Naive B cell (primary cell): ENCODE data around the gene SH3BP5. TPM values are rescaled to one million over a fixed set of nuclear protein-coding genes. Genes with fewer than 3 reads are reported as not detected.

ENCODE experiments used
- ATAC-seq, 2 donors: fragments of 150-1000 bp; cut with Tn5 transposase; 2 replicates each; pipeline ENCODE4 v1.10.0; 2021; ENCODE audit warnings: low read depth in 2 of 2, mild to moderate bottlenecking in 2 of 2, moderate library complexity in 2 of 2
- DNase-seq: peaks from one replicate; pipeline ENCODE4 v3.0.0; 2022
- H3K27ac Mint-ChIP-seq, 6 donors: one replicate each; pipeline ENCODE4 v1.8.0; 2020 to 2022; ENCODE audit warnings: mild to moderate bottlenecking in 6 of 6, mixed read lengths in 6 of 6, moderate library complexity in 5 of 6, inconsistent platforms in 2 of 6
- H3K27me3 Mint-ChIP-seq, 3 donors: one replicate each; pipeline ENCODE4 v1.8.0; 2021 to 2022; ENCODE audit warnings: mixed read lengths in 3 of 3, mild to moderate bottlenecking in 1 of 3
- H3K36me3 Mint-ChIP-seq, 2 donors: one replicate each; pipeline ENCODE4 v1.8.0; 2020 to 2022; ENCODE audit warnings: mixed read lengths in 2 of 2, inconsistent platforms in 1 of 2, mild to moderate bottlenecking in 1 of 2
- H3K4me1 Mint-ChIP-seq, 3 donors: one replicate each; pipeline ENCODE4 v1.8.0; 2020 to 2022; ENCODE audit warnings: mixed read lengths in 3 of 3, inconsistent platforms in 1 of 3, mild to moderate bottlenecking in 1 of 3, moderate library complexity in 1 of 3
- H3K4me3 Mint-ChIP-seq, 8 donors: one replicate each; pipeline ENCODE4 v1.8.0; 2020 to 2022; ENCODE audit warnings: mild to moderate bottlenecking in 8 of 8, mixed read lengths in 8 of 8, moderate library complexity in 8 of 8, inconsistent platforms in 2 of 8
- H3K9me3 Mint-ChIP-seq, 7 donors: one replicate each; pipeline ENCODE4 v1.8.0; 2020 to 2022; ENCODE audit warnings: mixed read lengths in 7 of 7, mild to moderate bottlenecking in 5 of 7, inconsistent platforms in 2 of 7, moderate library complexity in 1 of 7
- polyA plus RNA-seq, 6 donors: library from polyadenylated mRNA; unstranded; fragments of 300-500 nt; fragmentation: Illumina TruSeq; gene quantifications; one replicate each; pipeline ENCODE4 v1.2.3, GENCODE V29; 2021; ENCODE audit warnings: low read depth in 6 of 6

SH3BP5 gene
- polyA plus RNA-seq, 6 donors from 2014 or later = 71.3 to 177 (median 131) TPM

DNA sequence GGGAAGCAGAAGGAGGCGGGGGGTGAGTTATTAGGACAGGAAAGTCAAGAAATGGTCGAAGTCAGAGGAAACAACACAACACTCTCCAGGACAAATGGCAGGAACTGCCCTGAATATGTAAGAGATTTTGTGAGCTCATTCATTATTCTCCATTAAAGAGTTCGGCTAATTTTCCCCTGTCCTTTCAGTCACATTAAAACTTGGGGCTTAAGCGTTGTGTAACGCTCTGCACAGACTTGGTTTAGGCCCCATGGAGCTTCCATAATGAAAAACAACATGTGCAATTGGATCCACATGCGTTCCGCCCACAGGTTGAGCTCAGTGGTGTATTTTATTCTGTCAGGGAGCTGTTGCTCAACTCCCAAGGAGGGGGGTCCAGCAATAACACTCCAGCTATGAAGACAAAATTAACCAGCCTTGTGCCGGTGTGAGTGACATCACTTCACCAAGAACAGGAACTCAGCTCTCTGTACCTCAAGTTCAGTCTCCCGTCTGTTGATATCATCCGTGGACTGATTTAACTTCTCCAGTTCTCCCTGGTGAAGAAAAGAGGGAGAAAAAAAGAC lies 2.3 kb downstream of the SH3BP5 start:
- no peaks in the 10 kb centered on the region for H3K9me3 Mint-ChIP-seq
- no peak for DNase-seq
- peaks cover 57 to 83% (median 71%) of the 10 kb centered on the region in 3 donors for H3K4me1 Mint-ChIP-seq
- H3K36me3 Mint-ChIP-seq = peaks cover 29 to 32% of the 10 kb centered on the region in 2 donors
- peak overlapping the region in 5 of 6 donors; percentile 73 to 96 (median 86) for H3K27ac Mint-ChIP-seq
- ATAC-seq = no peak
- peak overlapping the region; percentile 97 to 99 (median 98) for H3K4me3 Mint-ChIP-seq
- no peaks in the 10 kb centered on the region for H3K27me3 Mint-ChIP-seq

DNA sequence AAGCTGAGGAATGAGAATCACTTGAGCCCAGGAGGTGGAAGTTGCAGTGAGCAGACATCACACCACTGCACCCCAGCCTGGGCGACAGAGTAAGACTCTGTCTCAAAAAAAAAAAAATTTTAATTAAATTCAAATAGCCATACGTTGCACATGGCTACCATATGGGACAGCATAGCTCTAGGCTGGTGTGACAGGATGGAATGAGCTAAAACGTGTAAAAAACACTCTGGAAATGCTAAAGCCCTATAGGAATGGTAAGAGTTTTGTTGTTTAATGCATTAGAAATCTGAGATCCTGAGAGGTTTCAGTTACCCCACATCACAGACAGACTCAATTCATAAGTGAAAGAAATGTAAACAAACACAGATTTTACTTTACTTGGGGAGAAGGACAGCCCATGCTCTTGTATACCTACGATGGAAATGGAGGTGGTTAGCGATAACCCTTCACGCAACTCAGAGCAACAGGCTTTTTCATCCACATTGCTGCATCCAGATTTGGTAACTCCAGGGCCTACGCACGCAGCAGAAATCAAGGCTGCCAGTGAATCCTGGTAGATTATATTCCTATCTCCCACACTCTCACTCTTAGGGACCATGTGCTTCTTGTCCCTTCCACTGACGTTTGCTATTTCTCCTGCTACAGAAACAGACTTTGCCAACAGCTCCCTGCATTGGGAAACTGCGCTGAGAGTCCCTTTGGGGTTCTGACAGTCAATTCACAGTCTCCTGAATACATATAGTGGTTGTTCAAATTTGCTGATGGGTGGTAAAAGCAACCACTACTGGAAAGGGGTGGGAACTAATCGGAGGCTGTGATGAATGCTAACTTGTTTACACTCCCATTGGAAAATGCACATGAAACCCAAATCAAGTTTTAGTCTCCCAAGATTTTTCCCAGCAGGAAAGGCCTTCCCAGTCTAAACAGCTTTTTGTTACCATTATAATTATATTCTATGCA lies 3.1 kb downstream of the SH3BP5 start:
- Mint-ChIP-seq H3K4me1 (peaks cover 59 to 91% (median 79%) of the 10 kb centered on the region in 3 donors), H3K27ac (peak overlapping the region in 5 of 6 donors; percentile 84 to 96 (median 90)), H3K27me3 (no peaks in the 10 kb centered on the region), H3K9me3 (no peaks in the 10 kb centered on the region), H3K36me3 (peaks cover 32% of the 10 kb centered on the region in 2 donors), H3K4me3 (peak overlapping the region; percentile 56 to 99 (median 98))
- no peak for ATAC-seq
- DNase-seq = no peak

DNA sequence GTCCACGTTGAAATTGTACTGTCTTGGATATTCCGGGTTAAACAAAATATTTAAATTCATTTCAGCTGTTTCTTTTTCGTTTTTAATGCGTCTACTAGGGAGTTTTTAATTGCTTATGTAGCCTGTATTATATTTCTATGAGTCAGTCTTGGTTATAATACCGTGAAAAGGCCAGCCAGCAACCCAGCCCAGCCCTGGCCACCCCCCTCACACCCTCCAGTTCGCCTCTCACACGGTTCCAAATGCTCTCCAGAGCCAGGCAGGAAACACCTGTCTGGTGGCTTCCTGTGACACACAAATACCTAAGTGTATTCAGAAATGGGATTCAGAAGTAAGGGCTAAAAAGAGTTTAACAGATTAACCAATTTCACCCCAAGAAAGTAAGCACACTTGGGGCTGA lies 4.4 kb downstream of the SH3BP5 start:
- Mint-ChIP-seq H3K27me3 (no peaks in the 10 kb centered on the region), H3K4me3 (peak overlapping the region; percentile 61 to 99 (median 98)), H3K27ac (peak overlapping the region; percentile 59 to 96 (median 82)), H3K36me3 (peaks cover 32 to 38% of the 10 kb centered on the region in 2 donors), H3K9me3 (no peaks in the 10 kb centered on the region), H3K4me1 (peaks cover 66 to 90% (median 88%) of the 10 kb centered on the region in 3 donors)
- DNase-seq (peak; percentile 36), ATAC-seq (peak; percentile 15 to 32)

DNA sequence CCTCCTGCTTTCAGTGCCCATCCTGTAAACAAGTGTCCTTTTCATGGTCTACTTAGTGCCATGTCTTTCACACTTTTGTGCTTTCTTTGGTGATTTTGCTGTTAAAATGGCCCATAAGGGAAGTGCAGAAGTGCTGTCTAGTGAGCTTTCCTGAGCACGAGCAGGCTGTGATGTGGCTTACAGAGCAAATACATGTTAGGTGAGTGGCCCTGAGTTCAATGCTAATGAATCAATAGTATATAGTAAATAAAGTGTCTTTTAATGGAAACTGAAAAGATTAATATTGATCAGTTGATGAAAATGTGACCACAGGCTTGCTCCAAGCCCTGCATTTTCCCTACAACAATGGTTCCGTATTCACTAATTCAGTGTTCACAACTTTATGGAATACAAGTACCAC lies 5.7 kb downstream of the SH3BP5 start:
- H3K9me3 Mint-ChIP-seq = no peaks in the 10 kb centered on the region
- no peaks in the 10 kb centered on the region for H3K27me3 Mint-ChIP-seq
- ATAC-seq (no peak), DNase-seq (no peak)
- H3K36me3 Mint-ChIP-seq = peaks cover 33 to 38% of the 10 kb centered on the region in 2 donors
- peak overlapping the region in 5 of 8 donors; percentile 3 to 77 (median 43) for H3K4me3 Mint-ChIP-seq
- H3K4me1 Mint-ChIP-seq = peaks cover 62 to 96% (median 91%) of the 10 kb centered on the region in 3 donors
- H3K27ac Mint-ChIP-seq = peak overlapping the region in 4 of 6 donors; percentile 20 to 87 (median 48)

DNA sequence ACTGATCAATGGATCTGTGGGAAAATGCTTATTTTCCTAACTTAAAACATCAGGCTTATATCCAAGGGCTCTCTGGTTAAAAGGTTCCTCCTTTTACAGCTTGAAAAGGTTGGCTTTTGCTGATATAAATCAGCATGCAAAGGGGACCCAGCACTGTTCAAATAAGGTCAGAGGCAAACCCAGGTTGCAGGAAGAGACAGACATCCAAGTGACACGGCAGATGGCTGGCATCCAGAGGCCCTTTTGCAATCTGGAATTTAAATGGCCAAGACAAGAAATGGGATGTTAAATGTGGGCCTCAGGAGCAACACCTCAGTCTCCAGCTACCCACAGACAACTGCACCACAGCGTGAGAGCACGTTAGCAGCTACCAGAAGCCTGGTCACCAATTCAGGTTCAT lies 6.3 kb downstream of the SH3BP5 start:
- Mint-ChIP-seq H3K36me3 (peaks cover 36 to 38% of the 10 kb centered on the region in 2 donors), H3K4me1 (peaks cover 56 to 96% (median 90%) of the 10 kb centered on the region in 3 donors), H3K9me3 (no peaks in the 10 kb centered on the region), H3K27ac (peak overlapping the region; percentile 23 to 87 (median 56)), H3K27me3 (no peaks in the 10 kb centered on the region), H3K4me3 (peak overlapping the region in 5 of 8 donors; percentile 20 to 37 (median 29))
- ATAC-seq (no peak), DNase-seq (no peak)

DNA sequence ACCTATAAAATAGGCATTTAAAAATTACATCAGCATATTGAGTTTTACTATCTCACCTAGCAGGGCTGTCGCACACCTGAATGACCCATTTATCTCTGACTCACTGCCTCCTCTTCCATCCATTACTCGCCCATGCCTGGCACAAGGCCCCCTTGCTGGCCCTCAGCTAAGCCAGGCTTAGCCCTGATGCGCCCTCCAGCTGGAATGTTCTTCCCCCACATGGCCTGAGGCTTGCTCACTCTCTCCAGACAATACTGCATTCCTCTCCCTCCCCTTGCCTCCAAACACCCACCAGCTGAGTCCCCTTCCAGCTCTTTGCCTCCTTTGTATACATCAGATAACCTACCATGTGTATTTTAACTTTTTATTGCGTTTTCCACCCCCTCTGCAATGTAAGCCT lies 7.2 kb downstream of the SH3BP5 start:
- no peak for DNase-seq
- Mint-ChIP-seq H3K27ac (peak overlapping the region in 2 of 6 donors; percentile 82 to 84), H3K36me3 (peaks cover 36 to 38% of the 10 kb centered on the region in 2 donors), H3K9me3 (no peaks in the 10 kb centered on the region), H3K4me3 (peak overlapping the region in 2 of 8 donors; percentile 5 to 79), H3K27me3 (no peaks in the 10 kb centered on the region), H3K4me1 (peaks cover 57 to 95% (median 88%) of the 10 kb centered on the region in 3 donors)
- ATAC-seq = no peak

DNA sequence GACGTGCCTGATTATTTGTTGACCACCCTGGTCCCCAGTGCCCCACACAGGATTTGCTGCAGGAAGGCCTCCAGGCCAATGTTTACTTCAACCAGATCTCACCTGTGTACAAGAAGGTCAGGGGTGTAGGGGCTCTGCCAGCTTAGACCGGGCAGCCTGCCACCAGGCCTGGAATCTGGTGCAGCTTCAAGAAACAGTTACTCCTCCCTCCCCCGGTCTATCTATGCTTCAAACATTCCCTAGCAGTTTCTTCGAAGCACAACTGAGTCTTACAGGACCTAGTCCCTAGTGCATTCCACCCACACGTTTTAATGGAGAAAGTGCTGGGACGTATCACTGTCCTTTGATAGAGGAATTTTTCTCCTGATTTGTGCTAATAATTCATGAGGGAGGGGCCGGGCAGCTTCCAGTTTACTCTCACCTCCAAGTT lies 8.0 kb downstream of the SH3BP5 start:
- Mint-ChIP-seq H3K27ac (peak overlapping the region in 3 of 6 donors; percentile 42 to 86 (median 56)), H3K36me3 (peaks cover 33% of the 10 kb centered on the region in 2 donors), H3K27me3 (no peaks in the 10 kb centered on the region), H3K4me1 (peaks cover 57 to 95% (median 88%) of the 10 kb centered on the region in 3 donors), H3K4me3 (peak overlapping the region in 3 of 8 donors; percentile 34 to 44 (median 35)), H3K9me3 (no peaks in the 10 kb centered on the region)
- DNase-seq (no peak), ATAC-seq (no peak)

DNA sequence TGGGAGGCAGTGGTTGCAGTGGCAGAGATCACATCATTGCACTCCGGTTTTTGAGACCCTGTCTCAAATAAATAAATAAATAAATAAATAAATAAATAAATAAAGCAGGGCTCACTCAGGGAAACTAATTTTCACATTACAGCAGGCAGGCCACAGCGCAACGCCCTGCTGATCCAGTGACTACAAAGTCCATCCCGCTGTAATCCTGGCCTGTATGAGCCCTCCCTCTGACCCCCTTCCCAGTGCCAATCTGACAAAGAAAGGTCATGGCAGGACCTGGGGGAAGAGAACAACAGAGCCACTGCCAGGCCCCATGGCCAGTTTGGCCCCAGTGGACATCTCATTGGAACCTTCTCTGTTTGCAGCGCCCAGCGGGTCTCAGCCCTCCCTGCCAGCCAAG lies 9.3 kb downstream of the SH3BP5 start:
- peaks cover 20 to 26% of the 10 kb centered on the region in 2 donors for H3K36me3 Mint-ChIP-seq
- H3K4me3 Mint-ChIP-seq = peak overlapping the region in 1 of 8 donors; percentile 78
- no peaks in the 10 kb centered on the region for H3K27me3 Mint-ChIP-seq
- ATAC-seq = no peak
- no peaks in the 10 kb centered on the region for H3K9me3 Mint-ChIP-seq
- H3K27ac Mint-ChIP-seq = no peak overlapping the region
- H3K4me1 Mint-ChIP-seq = peaks cover 48 to 94% (median 92%) of the 10 kb centered on the region in 3 donors
- no peak for DNase-seq

DNA sequence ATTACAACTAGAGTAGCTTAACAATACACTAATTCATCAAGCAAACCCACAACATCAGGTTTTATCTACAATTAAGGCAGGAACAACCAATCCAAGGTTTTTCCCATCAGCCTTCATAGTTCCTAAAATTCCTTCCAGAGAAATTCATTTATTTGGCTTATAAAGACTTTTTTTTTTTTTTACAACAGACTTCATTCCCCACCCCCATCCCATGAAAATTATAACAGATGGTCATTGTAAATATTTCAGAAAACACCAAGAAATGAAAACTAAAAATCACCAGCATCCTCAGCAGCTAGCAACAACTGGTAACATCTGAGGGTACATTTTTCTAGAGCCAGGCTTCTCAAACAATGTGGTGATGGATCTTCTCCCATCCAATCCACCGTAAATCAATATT lies 11.0 kb downstream of the SH3BP5 start:
- peak overlapping the region in 2 of 8 donors; percentile 2 to 25 for H3K4me3 Mint-ChIP-seq
- no peaks in the 10 kb centered on the region for H3K27me3 Mint-ChIP-seq
- no peak for ATAC-seq
- no peaks in the 10 kb centered on the region for H3K9me3 Mint-ChIP-seq
- peaks cover 49 to 94% (median 90%) of the 10 kb centered on the region in 3 donors for H3K4me1 Mint-ChIP-seq
- no peak for DNase-seq
- H3K27ac Mint-ChIP-seq = peak overlapping the region in 3 of 6 donors; percentile 24 to 80 (median 26)
- peaks cover 12 to 23% of the 10 kb centered on the region in 2 donors for H3K36me3 Mint-ChIP-seq

DNA sequence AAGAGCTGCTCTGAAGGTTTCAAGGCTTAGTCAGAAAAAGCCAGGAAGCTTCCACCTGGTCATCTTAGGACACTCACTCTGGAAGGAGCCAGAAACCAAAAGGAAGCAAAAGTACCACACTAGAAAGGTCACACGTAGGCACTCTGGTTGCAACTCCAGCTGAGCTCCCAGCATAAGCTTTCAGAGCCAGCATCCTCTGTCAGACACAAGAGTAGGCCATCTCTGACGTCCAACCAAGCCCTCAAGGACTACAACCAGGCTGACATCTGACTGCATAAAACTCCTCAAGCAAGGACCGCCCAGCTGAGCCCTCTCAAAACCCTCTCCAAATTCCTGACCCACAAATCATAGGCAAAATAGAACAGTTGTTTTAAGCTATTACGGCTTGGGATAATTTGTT lies 12.8 kb downstream of the SH3BP5 start:
- Mint-ChIP-seq H3K27me3 (no peaks in the 10 kb centered on the region), H3K4me3 (peak overlapping the region in 5 of 8 donors; percentile 26 to 64 (median 49)), H3K36me3 (peaks cover 8 to 14% of the 10 kb centered on the region in 2 donors), H3K9me3 (no peaks in the 10 kb centered on the region), H3K4me1 (peaks cover 50 to 94% (median 84%) of the 10 kb centered on the region in 3 donors), H3K27ac (peak overlapping the region; percentile 17 to 67 (median 61))
- DNase-seq (no peak), ATAC-seq (no peak)

DNA sequence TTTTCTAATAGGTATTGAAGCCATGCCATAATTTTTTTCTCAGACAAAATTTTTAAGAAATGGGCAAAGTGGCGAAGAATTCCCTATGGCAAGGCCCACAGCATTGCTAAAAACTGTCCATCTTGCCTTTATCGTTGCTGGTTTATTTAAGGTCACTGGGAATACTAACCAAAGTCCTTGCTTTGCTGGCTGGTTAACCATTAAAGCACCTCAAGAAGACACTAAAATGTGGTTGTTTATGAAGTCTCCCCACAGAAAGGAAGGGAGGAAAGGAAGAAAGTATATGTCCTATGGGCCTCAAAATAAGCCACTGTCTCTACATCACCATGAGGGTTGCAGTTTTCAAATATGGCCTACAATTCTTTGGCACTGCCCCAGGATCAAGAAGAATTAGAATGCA lies 13.2 kb downstream of the SH3BP5 start:
- ATAC-seq (no peak), DNase-seq (no peak)
- Mint-ChIP-seq H3K27ac (peak overlapping the region in 4 of 6 donors; percentile 17 to 65 (median 61)), H3K36me3 (peaks cover 8 to 11% of the 10 kb centered on the region in 2 donors), H3K27me3 (no peaks in the 10 kb centered on the region), H3K4me3 (peak overlapping the region in 4 of 8 donors; percentile 47 to 64 (median 52)), H3K9me3 (no peaks in the 10 kb centered on the region), H3K4me1 (peaks cover 53 to 94% (median 84%) of the 10 kb centered on the region in 3 donors)

DNA sequence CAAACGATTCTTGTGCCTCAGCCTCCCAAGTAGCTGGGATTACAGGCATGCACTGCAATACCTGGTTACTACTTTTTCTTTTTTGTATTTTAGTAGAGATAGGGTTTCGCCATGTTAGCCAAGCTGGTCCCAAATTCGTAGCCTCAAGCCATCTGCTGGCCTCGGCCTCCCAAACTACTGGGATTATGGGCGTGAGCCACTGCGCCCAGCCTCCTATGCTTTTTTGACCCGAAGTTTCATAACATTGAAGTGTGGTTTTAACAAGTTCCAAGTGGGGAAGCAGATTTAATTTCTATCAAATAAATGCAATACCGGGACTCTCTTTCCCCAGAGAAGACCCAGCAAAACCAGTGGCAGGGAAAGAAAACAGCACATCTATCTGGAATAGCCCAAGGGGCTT lies 13.7 kb downstream of the SH3BP5 start:
- Mint-ChIP-seq H3K4me3 (peak overlapping the region in 2 of 8 donors; percentile 6 to 56), H3K36me3 (peaks cover 7 to 8% of the 10 kb centered on the region in 2 donors), H3K27ac (peak overlapping the region in 2 of 6 donors; percentile 50 to 59), H3K4me1 (peaks cover 49 to 91% (median 81%) of the 10 kb centered on the region in 3 donors), H3K27me3 (no peaks in the 10 kb centered on the region), H3K9me3 (no peaks in the 10 kb centered on the region)
- ATAC-seq = no peak
- no peak for DNase-seq

DNA sequence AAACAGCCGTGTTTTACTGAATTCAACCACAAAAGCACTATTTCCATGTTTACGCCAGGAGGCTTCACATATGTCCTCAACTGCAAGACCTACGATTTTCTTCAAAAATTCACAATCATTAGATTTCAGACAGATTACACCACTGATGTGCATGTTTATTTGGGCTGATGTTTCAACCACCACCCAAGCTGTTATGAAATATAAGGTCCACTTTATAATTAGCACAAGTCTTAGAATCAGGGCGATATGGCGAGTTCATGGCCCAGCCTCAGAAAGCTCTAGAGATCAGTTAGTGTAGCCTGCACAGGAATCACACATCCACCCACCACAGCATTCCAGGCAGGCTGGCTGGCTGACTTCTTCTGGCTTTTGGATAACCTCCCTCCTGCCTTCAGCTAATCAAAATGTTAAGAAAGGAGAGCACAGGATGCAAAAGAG lies 15.4 kb downstream of the SH3BP5 start:
- H3K36me3 Mint-ChIP-seq = peaks cover 7 to 8% of the 10 kb centered on the region in 2 donors

More for the DNA sequence above, 15.4 kb downstream of the SH3BP5 start:
- DNase-seq = no peak
- no peaks in the 10 kb centered on the region for H3K27me3 Mint-ChIP-seq
- no peak for ATAC-seq
- H3K4me1 Mint-ChIP-seq = peaks cover 45 to 82% (median 68%) of the 10 kb centered on the region in 3 donors
- peak overlapping the region; percentile 72 to 96 (median 86) for H3K27ac Mint-ChIP-seq
- peak overlapping the region in 5 of 8 donors; percentile 18 to 74 (median 44) for H3K4me3 Mint-ChIP-seq
- H3K9me3 Mint-ChIP-seq = no peaks in the 10 kb centered on the region
